Measurements from ENCODE around the gene ELMOD1.

ELMOD1 gene

GRCh38 chr11:107646783-107647182 lies 55.8 kb downstream of the ELMOD1 start:
- Histone ChIP-seq H3K79me2 (ENCODE audit: control insufficient read depth, insufficient read depth, low read length, unreplicated experiment) (no peaks in the 10 kb centered on the region), H3K27ac (ENCODE audit: low read depth, low read length) (no peak overlapping the region), H3K36me3 (ENCODE audit: insufficient read depth, low read length) (no peaks in the 10 kb centered on the region), H3K4me1 (ENCODE audit: control insufficient read depth, insufficient read depth, low read length, unreplicated experiment) (no peaks in the 10 kb centered on the region), H3K4me3 (ENCODE audit: low read depth, low read length) (no peak overlapping the region), H3K27me3 (ENCODE audit: insufficient read depth, low read length) (peaks cover 15% of the 10 kb centered on the region), H2AFZ (ENCODE audit: low read length, unreplicated experiment) (no peak overlapping the region)

- no peak overlapping the region for H2AFZ ChIP-seq (ENCODE audit: low read length, unreplicated experiment)
- no peak overlapping the region for H3K4me3 ChIP-seq (ENCODE audit: low read depth, low read length)
- no peaks in the 10 kb centered on the region for H3K36me3 ChIP-seq (ENCODE audit: insufficient read depth, low read length)
- H3K4me1 ChIP-seq (ENCODE audit: control insufficient read depth, insufficient read depth, low read length, unreplicated experiment), result no peaks in the 10 kb centered on the region
- no peaks in the 10 kb centered on the region for H3K79me2 ChIP-seq (ENCODE audit: control insufficient read depth, insufficient read depth, low read length, unreplicated experiment)
- H3K27me3 ChIP-seq (ENCODE audit: insufficient read depth, low read length), result peaks cover 15% of the 10 kb centered on the region
- H3K27ac ChIP-seq (ENCODE audit: low read depth, low read length), result no peak overlapping the region
Observed at GRCh38 chr11:107648242-107648641, 57.3 kb downstream of the ELMOD1 start.

GRCh38 chr11:107651672-107652071 lies 60.7 kb downstream of the ELMOD1 start:
- no peak overlapping the region for H3K27ac ChIP-seq (ENCODE audit: low read depth, low read length)
- H3K4me3 ChIP-seq (ENCODE audit: low read depth, low read length), result no peak overlapping the region
- H3K27me3 ChIP-seq (ENCODE audit: insufficient read depth, low read length), result peaks cover 15% of the 10 kb centered on the region
- H2AFZ ChIP-seq (ENCODE audit: low read length, unreplicated experiment), result no peak overlapping the region
- no peaks in the 10 kb centered on the region for H3K36me3 ChIP-seq (ENCODE audit: insufficient read depth, low read length)
- no peaks in the 10 kb centered on the region for H3K79me2 ChIP-seq (ENCODE audit: control insufficient read depth, insufficient read depth, low read length, unreplicated experiment)
- no peaks in the 10 kb centered on the region for H3K4me1 ChIP-seq (ENCODE audit: control insufficient read depth, insufficient read depth, low read length, unreplicated experiment)

- no peak overlapping the region for H3K4me3 ChIP-seq (ENCODE audit: low read depth, low read length)
- no peaks in the 10 kb centered on the region for H3K36me3 ChIP-seq (ENCODE audit: insufficient read depth, low read length)
- H3K79me2 ChIP-seq (ENCODE audit: control insufficient read depth, insufficient read depth, low read length, unreplicated experiment), result no peaks in the 10 kb centered on the region
- no peak overlapping the region for H2AFZ ChIP-seq (ENCODE audit: low read length, unreplicated experiment)
- no peak overlapping the region for H3K27ac ChIP-seq (ENCODE audit: low read depth, low read length)
- no peaks in the 10 kb centered on the region for H3K4me1 ChIP-seq (ENCODE audit: control insufficient read depth, insufficient read depth, low read length, unreplicated experiment)
- H3K27me3 ChIP-seq (ENCODE audit: insufficient read depth, low read length), result peaks cover 13% of the 10 kb centered on the region
Observed at GRCh38 chr11:107653076-107653475, 62.1 kb downstream of the ELMOD1 start.

GRCh38 chr11:107655602-107656001 lies 64.7 kb downstream of the ELMOD1 start:
- no peaks in the 10 kb centered on the region for H3K36me3 ChIP-seq (ENCODE audit: insufficient read depth, low read length)
- no peak overlapping the region for H2AFZ ChIP-seq (ENCODE audit: low read length, unreplicated experiment)
- H3K4me3 ChIP-seq (ENCODE audit: low read depth, low read length), result no peak overlapping the region
- H3K27ac ChIP-seq (ENCODE audit: low read depth, low read length), result no peak overlapping the region
- no peaks in the 10 kb centered on the region for H3K79me2 ChIP-seq (ENCODE audit: control insufficient read depth, insufficient read depth, low read length, unreplicated experiment)
- no peaks in the 10 kb centered on the region for H3K4me1 ChIP-seq (ENCODE audit: control insufficient read depth, insufficient read depth, low read length, unreplicated experiment)
- H3K27me3 ChIP-seq (ENCODE audit: insufficient read depth, low read length), result peaks cover 8% of the 10 kb centered on the region

- peaks cover 27% of the 10 kb centered on the region for H3K27me3 ChIP-seq (ENCODE audit: insufficient read depth, low read length)
- H3K4me3 ChIP-seq (ENCODE audit: low read depth, low read length), result no peak overlapping the region
- no peaks in the 10 kb centered on the region for H3K4me1 ChIP-seq (ENCODE audit: control insufficient read depth, insufficient read depth, low read length, unreplicated experiment)
- H3K79me2 ChIP-seq (ENCODE audit: control insufficient read depth, insufficient read depth, low read length, unreplicated experiment), result no peaks in the 10 kb centered on the region
- H3K36me3 ChIP-seq (ENCODE audit: insufficient read depth, low read length), result no peaks in the 10 kb centered on the region
- H3K27ac ChIP-seq (ENCODE audit: low read depth, low read length), result no peak overlapping the region
- H2AFZ ChIP-seq (ENCODE audit: low read length, unreplicated experiment), result no peak overlapping the region
Observed at GRCh38 chr11:107659310-107659709, 68.4 kb downstream of the ELMOD1 start.

GRCh38 chr11:107660066-107660465 lies 69.1 kb downstream of the ELMOD1 start:
- Histone ChIP-seq H3K79me2 (ENCODE audit: control insufficient read depth, insufficient read depth, low read length, unreplicated experiment) (no peaks in the 10 kb centered on the region), H3K4me1 (ENCODE audit: control insufficient read depth, insufficient read depth, low read length, unreplicated experiment) (no peaks in the 10 kb centered on the region)

GRCh38 chr11:107661656-107662055 lies 70.7 kb downstream of the ELMOD1 start:
- H2AFZ ChIP-seq (ENCODE audit: low read length, unreplicated experiment), result no peak overlapping the region
- no peak overlapping the region for H3K4me3 ChIP-seq (ENCODE audit: low read depth, low read length)
- H3K27me3 ChIP-seq (ENCODE audit: insufficient read depth, low read length), result peaks cover 47% of the 10 kb centered on the region
- H3K4me1 ChIP-seq (ENCODE audit: control insufficient read depth, insufficient read depth, low read length, unreplicated experiment), result no peaks in the 10 kb centered on the region
- H3K36me3 ChIP-seq (ENCODE audit: insufficient read depth, low read length), result no peaks in the 10 kb centered on the region
- H3K27ac ChIP-seq (ENCODE audit: low read depth, low read length), result no peak overlapping the region
- H3K79me2 ChIP-seq (ENCODE audit: control insufficient read depth, insufficient read depth, low read length, unreplicated experiment), result no peaks in the 10 kb centered on the region

More at GRCh38 chr11:107660066-107660465, 69.1 kb downstream of the ELMOD1 start:
- Histone ChIP-seq H3K4me3 (ENCODE audit: low read depth, low read length) (no peak overlapping the region), H3K27ac (ENCODE audit: low read depth, low read length) (no peak overlapping the region), H3K27me3 (ENCODE audit: insufficient read depth, low read length) (peaks cover 34% of the 10 kb centered on the region), H2AFZ (ENCODE audit: low read length, unreplicated experiment) (no peak overlapping the region), H3K36me3 (ENCODE audit: insufficient read depth, low read length) (no peaks in the 10 kb centered on the region)

GRCh38 chr11:107665018-107665417 lies 74.1 kb downstream of the ELMOD1 start:
- Histone ChIP-seq H3K27me3 (ENCODE audit: insufficient read depth, low read length) (peaks cover 67% of the 10 kb centered on the region), H3K79me2 (ENCODE audit: control insufficient read depth, insufficient read depth, low read length, unreplicated experiment) (no peaks in the 10 kb centered on the region)

GRCh38 chr11:107666911-107667613 lies 76.1 kb downstream of the ELMOD1 start:
- H3K79me2 ChIP-seq (ENCODE audit: control insufficient read depth, insufficient read depth, low read length, unreplicated experiment), result no peaks in the 10 kb centered on the region
- no peak overlapping the region for H3K27ac ChIP-seq (ENCODE audit: low read depth, low read length)
- H3K4me3 ChIP-seq (ENCODE audit: low read depth, low read length), result no peak overlapping the region
- no peaks in the 10 kb centered on the region for H3K36me3 ChIP-seq (ENCODE audit: insufficient read depth, low read length)
- H3K27me3 ChIP-seq (ENCODE audit: insufficient read depth, low read length), result peaks cover 67% of the 10 kb centered on the region
- no peak overlapping the region for H2AFZ ChIP-seq (ENCODE audit: low read length, unreplicated experiment)
- no peaks in the 10 kb centered on the region for H3K4me1 ChIP-seq (ENCODE audit: control insufficient read depth, insufficient read depth, low read length, unreplicated experiment)

More at GRCh38 chr11:107665018-107665417, 74.1 kb downstream of the ELMOD1 start:
- no peak overlapping the region for H2AFZ ChIP-seq (ENCODE audit: low read length, unreplicated experiment)
- H3K4me1 ChIP-seq (ENCODE audit: control insufficient read depth, insufficient read depth, low read length, unreplicated experiment), result no peaks in the 10 kb centered on the region
- H3K36me3 ChIP-seq (ENCODE audit: insufficient read depth, low read length), result no peaks in the 10 kb centered on the region
- H3K4me3 ChIP-seq (ENCODE audit: low read depth, low read length), result no peak overlapping the region
- H3K27ac ChIP-seq (ENCODE audit: low read depth, low read length), result no peak overlapping the region

- no peaks in the 10 kb centered on the region for H3K79me2 ChIP-seq (ENCODE audit: control insufficient read depth, insufficient read depth, low read length, unreplicated experiment)
- no peaks in the 10 kb centered on the region for H3K36me3 ChIP-seq (ENCODE audit: insufficient read depth, low read length)
- H3K27me3 ChIP-seq (ENCODE audit: insufficient read depth, low read length), result peaks cover 68% of the 10 kb centered on the region
- H3K4me1 ChIP-seq (ENCODE audit: control insufficient read depth, insufficient read depth, low read length, unreplicated experiment), result no peaks in the 10 kb centered on the region
- H2AFZ ChIP-seq (ENCODE audit: low read length, unreplicated experiment), result no peak overlapping the region
- H3K4me3 ChIP-seq (ENCODE audit: low read depth, low read length), result no peak overlapping the region
- H3K27ac ChIP-seq (ENCODE audit: low read depth, low read length), result no peak overlapping the region
Observed at GRCh38 chr11:107669191-107669740, 78.3 kb downstream of the ELMOD1 start.

Data from ACC112 (cell line).